ENCODE results near the gene ZMYND19.

Gene ZMYND19

DNA sequence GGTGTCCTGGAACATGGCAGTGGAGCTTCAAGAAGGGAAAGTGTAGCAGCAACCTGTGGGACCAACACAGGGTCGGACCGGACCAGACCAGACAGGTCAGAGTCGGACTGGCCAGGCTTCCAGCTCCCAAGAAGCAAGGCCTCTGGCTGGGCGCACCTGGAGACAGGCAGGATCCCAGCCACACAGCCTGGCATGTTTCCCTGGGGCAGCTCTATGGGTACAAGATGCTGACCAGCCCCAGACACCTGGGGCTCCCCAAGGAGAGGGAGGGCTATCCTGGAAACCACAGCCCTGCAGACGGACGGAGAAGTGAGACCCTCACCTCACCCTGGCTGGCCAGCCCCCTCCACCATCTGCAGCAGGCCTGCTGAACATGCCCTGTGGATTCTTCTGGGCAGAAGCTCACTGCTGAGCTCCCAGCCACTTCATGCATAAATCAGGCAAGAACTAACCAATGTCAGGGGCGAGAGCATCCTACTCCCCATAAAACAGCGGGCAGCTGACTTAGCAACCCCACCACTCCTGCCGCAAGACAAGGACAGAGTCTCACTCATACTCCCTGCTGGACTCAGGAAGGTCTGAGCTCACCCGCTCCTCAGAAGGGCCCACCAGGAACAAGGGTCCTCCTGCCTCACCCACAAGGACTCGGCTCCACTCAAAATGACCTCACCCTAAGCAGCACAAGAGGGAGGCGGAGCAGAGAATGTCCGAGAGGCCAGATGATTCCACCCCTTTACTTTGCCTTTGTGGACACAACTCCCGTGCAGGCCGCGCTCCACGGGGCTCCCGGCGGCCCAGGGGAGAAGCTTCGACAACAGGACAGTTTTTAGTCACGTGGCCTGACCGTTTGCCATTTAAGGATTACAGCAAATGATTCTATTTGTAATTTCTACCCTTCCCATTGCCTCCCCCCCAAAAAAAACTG is 8.7 kb downstream of the ZMYND19 start:
- no peak overlapping the region for H2AFZ ChIP-seq (ENCODE audit: low read length)
- H3K4me1 ChIP-seq (ENCODE audit: insufficient read depth, low read length, poor library complexity, severe bottlenecking): peaks cover 18% of the 10 kb centered on the region
- no peak overlapping the region for H3K9ac ChIP-seq (ENCODE audit: low read depth, low read length, poor library complexity, severe bottlenecking)
- no peak overlapping the region for H3K4me3 ChIP-seq (ENCODE audit: low read length, poor library complexity, severe bottlenecking)
- H3K79me2 ChIP-seq (ENCODE audit: insufficient read depth, low read length): peaks cover 21% of the 10 kb centered on the region
- peaks cover 3% of the 10 kb centered on the region; the same call in 1 of the 2 replicates for H3K36me3 ChIP-seq (ENCODE audit: insufficient read depth, low read length)
- no peaks in the 10 kb centered on the region for H3K27me3 ChIP-seq (ENCODE audit: insufficient read depth, low read length, poor library complexity, severe bottlenecking)
- H3K9me3 ChIP-seq (ENCODE audit: insufficient read depth, low read depth, low read length): no peaks in the 10 kb centered on the region
- no peak overlapping the region for H3K4me2 ChIP-seq (ENCODE audit: low read depth, low read length, poor library complexity, severe bottlenecking)
- peaks cover 18% of the 10 kb centered on the region for H4K20me1 ChIP-seq (ENCODE audit: insufficient read depth, low read length, poor library complexity, severe bottlenecking)
- H3K9me2 ChIP-seq (replicated peaks; ENCODE audit: low read depth, low read length): no peaks in the 10 kb centered on the region
- no peak for TF ChIP-seq EZH2phosphoT487 (IDR thresholded peaks at IDR 0.05; ENCODE audit: borderline replicate concordance)
- TF ChIP-seq CTCF (conservative IDR thresholded peaks at IDR 0.05; ENCODE audit: low read length): no peak
- H3F3A ChIP-seq (ENCODE audit: low read depth): no peaks in the 10 kb centered on the region

DNA sequence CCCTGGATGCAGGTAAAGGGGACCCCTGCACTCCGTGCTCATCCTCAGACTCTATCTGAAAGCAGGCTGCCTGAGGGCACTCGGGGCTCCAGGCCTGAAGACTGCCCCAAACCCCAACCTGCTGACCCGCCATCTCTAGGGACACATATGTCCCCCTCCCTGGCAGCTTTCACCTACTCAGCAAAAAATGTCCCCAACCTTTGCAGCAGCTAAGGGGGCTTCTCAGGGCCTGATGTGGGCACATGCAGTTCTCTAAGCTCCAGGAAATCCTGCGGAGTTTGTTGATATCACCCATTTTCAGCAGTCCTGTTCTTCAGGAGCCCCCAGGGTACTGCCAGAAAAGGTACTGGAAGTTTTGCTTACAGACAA is 9.4 kb downstream of the ZMYND19 start:
- H3K9me3 ChIP-seq (ENCODE audit: insufficient read depth, low read depth, low read length): no peaks in the 10 kb centered on the region
- peaks cover 25% of the 10 kb centered on the region for H4K20me1 ChIP-seq (ENCODE audit: insufficient read depth, low read length, poor library complexity, severe bottlenecking)
- H3F3A ChIP-seq (ENCODE audit: low read depth): no peaks in the 10 kb centered on the region
- H3K79me2 ChIP-seq (ENCODE audit: insufficient read depth, low read length): peaks cover 28% of the 10 kb centered on the region
- TF ChIP-seq CTCF (conservative IDR thresholded peaks at IDR 0.05; ENCODE audit: low read length) (no peak), EZH2phosphoT487 (IDR thresholded peaks at IDR 0.05; ENCODE audit: borderline replicate concordance) (no peak)
- H3K9me2 ChIP-seq (replicated peaks; ENCODE audit: low read depth, low read length): no peaks in the 10 kb centered on the region
- peaks cover 25% of the 10 kb centered on the region for H3K4me1 ChIP-seq (ENCODE audit: insufficient read depth, low read length, poor library complexity, severe bottlenecking)
- no peak overlapping the region for H2AFZ ChIP-seq (ENCODE audit: low read length)
- no peaks in the 10 kb centered on the region for H3K27me3 ChIP-seq (ENCODE audit: insufficient read depth, low read length, poor library complexity, severe bottlenecking)
- peaks cover 3% of the 10 kb centered on the region; the same call in 1 of the 2 replicates for H3K36me3 ChIP-seq (ENCODE audit: insufficient read depth, low read length)
- no peak overlapping the region for H3K4me2 ChIP-seq (ENCODE audit: low read depth, low read length, poor library complexity, severe bottlenecking)
- no peak overlapping the region for H3K4me3 ChIP-seq (ENCODE audit: low read length, poor library complexity, severe bottlenecking)
- H3K9ac ChIP-seq (ENCODE audit: low read depth, low read length, poor library complexity, severe bottlenecking): no peak overlapping the region

- Histone ChIP-seq H3F3A (ENCODE audit: low read depth) (no peaks in the 10 kb centered on the region), H3K9ac (ENCODE audit: low read depth, low read length, poor library complexity, severe bottlenecking) (no peak overlapping the region), H3K36me3 (ENCODE audit: insufficient read depth, low read length) (peaks cover 3% of the 10 kb centered on the region; the same call in 1 of the 2 replicates), H4K20me1 (ENCODE audit: insufficient read depth, low read length, poor library complexity, severe bottlenecking) (peaks cover 28% of the 10 kb centered on the region), H3K9me2 (replicated peaks; ENCODE audit: low read depth, low read length) (no peaks in the 10 kb centered on the region), H2AFZ (ENCODE audit: low read length) (no peak overlapping the region), H3K4me1 (ENCODE audit: insufficient read depth, low read length, poor library complexity, severe bottlenecking) (peaks cover 26% of the 10 kb centered on the region), H3K4me3 (ENCODE audit: low read length, poor library complexity, severe bottlenecking) (no peak overlapping the region), H3K9me3 (ENCODE audit: insufficient read depth, low read depth, low read length) (no peaks in the 10 kb centered on the region), H3K79me2 (ENCODE audit: insufficient read depth, low read length) (peaks cover 33% of the 10 kb centered on the region), H3K4me2 (ENCODE audit: low read depth, low read length, poor library complexity, severe bottlenecking) (no peak overlapping the region), H3K27me3 (ENCODE audit: insufficient read depth, low read length, poor library complexity, severe bottlenecking) (no peaks in the 10 kb centered on the region)
- TF ChIP-seq CTCF (conservative IDR thresholded peaks at IDR 0.05; ENCODE audit: low read length) (no peak), EZH2phosphoT487 (IDR thresholded peaks at IDR 0.05; ENCODE audit: borderline replicate concordance) (no peak)
Observed at GRCh38 chr9:137580209-137580953, 9.9 kb downstream of the ZMYND19 start.

Data from Loucy (cell line).